GM10248 (cell line): Measurements from ENCODE around the gene PRSS38.

Experiments used
- CTCF ChIA-PET: fragments of 300-600 bp; sonication (Branson Sonifier 250); formaldehyde crosslinking; extraction: SDS; loops from one replicate; lab custom pipeline; 2021; ENCODE audit warnings: antibody characterized with exemption; lab: Yijun Ruan, JAX
- POLR2A ChIA-PET: fragments of 350-650 bp; sonication (Branson Sonifier 250); formaldehyde crosslinking; extraction: SDS; loops from one replicate; lab custom pipeline; 2020; ENCODE audit warnings: antibody characterized with exemption; lab: Yijun Ruan, JAX
- DNase-seq: peaks from one replicate; pipeline ENCODE4 v3.0.0; 2012; ENCODE audit errors: extremely low spot score
- CTCF ChIP-seq: IDR thresholded peaks from 2 replicates; pipeline ENCODE4 v1.5.1; 2012; ENCODE audit warnings: mild to moderate bottlenecking, low read depth; ENCODE audit errors: extremely low read depth, missing control alignments, control extremely low read depth

PRSS38 gene

GRCh38 chr1:227769047-227769935 is 46.2 kb upstream of the PRSS38 start:
- TF ChIP-seq CTCF = no peak
- ChIA-PET CTCF (interaction anchor here (1.4 kb wide), 1 partner anchor 11 kb away, joined by 4 read pairs; no protein-coding TSS in a partner anchor), POLR2A (no interaction called here)
- no peak for DNase-seq

- ChIA-PET CTCF (no interaction called here), POLR2A (no interaction called here)
- no peak for DNase-seq
- no peak for TF ChIP-seq CTCF
Observed at GRCh38 chr1:227769936-227770494, 45.5 kb upstream of the PRSS38 start.

DNA sequence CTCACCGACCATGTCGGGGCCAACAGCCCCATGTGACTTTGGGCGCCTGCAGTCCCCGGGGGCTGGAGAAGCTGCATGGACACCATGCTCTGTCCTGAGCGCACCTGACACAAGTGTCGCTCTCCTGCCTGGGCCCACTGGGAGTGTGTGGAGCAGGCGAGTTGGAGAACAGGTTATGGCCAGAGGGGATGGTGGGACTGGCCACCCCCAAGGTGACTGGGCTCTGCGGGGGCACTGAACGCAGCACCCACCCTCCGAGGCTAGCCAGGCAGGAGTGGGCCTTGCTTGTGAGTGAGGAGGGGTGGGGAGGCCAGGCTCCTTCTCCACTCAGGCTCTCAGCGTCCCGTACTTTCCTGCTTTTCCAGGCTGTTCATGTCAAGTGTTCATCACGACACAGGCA is 44.7 kb upstream of the PRSS38 start:
- CTCF ChIA-PET = no interaction called here
- TF ChIP-seq CTCF = no peak
- POLR2A ChIA-PET = no interaction called here
- no peak for DNase-seq

DNA sequence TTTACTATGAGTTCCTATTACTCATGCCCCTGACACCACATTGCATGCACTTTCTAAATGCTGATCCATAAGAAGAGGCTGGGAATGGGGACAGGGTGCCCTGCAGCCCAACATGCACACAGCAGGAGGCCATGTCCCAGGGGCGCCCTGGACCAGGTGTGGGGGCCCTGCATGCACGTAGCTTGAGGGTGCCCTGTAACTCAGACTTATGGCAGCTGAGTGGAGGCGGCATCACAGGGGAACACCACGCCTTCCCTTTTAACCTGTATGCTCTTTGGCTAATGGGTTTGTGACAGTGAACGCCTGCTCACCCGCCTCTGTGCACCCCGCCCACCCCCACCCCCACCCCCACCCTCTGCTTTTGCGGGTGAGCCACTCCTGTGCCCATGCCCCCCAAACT is 44.1 kb upstream of the PRSS38 start:
- ChIA-PET POLR2A (no interaction called here), CTCF (interaction anchor here (0.8 kb wide), 1 partner anchor 9 kb away, joined by 3 read pairs; no protein-coding TSS in a partner anchor)
- no peak for DNase-seq
- no peak for TF ChIP-seq CTCF

- ChIA-PET CTCF (interaction anchor here (0.8 kb wide), 1 partner anchor 9 kb away, joined by 3 read pairs; no protein-coding TSS in a partner anchor), POLR2A (no interaction called here)
- no peak for DNase-seq
- no peak for TF ChIP-seq CTCF
Observed at GRCh38 chr1:227771771-227772170, 43.7 kb upstream of the PRSS38 start.

- no peak for DNase-seq
- CTCF ChIA-PET = interaction anchor here (4.8 kb wide), 1 partner anchor 12 kb away, joined by 27 read pairs; no protein-coding TSS in a partner anchor
- POLR2A ChIA-PET = no interaction called here
- no peak for TF ChIP-seq CTCF
Observed at GRCh38 chr1:227773558-227773957, 41.9 kb upstream of the PRSS38 start.
